Body of pancreas (tissue), 4 donors: ENCODE measurements around the gene DIAPH3. TPM values are rescaled to one million over a fixed set of nuclear protein-coding genes. Genes with fewer than 3 reads are reported as not detected.
A peak's percentile ranks its signal among the peaks of the same experiment; 100 is the strongest.

Source experiments
- ATAC-seq: fragments of 150-250 bp; one replicate; pipeline ENCODE4 v1.9.1; 2016
- DNase-seq, 4 donors: peaks; one replicate each; pipeline ENCODE4 v3.0.0-alpha.2; 2019
- H3K27ac ChIP-seq, 4 donors: fragments of 200-600 bp; sonication (generic); 1 replicate in 3 of 4; 2 replicates in 1 of 4; pipeline versions ENCODE4 v1.5.1 to v1.6.1; 2016 to 2019; ENCODE audit warnings: mild to moderate bottlenecking in 1 of 4, mixed read lengths in 1 of 4, moderate library complexity in 1 of 4
- H3K27me3 ChIP-seq, 2 donors: fragments of 200-600 bp; sonication (generic); one replicate each; pipeline ENCODE4 v1.6.0; 2016; ENCODE audit warnings: mild to moderate bottlenecking in 1 of 2
- H3K36me3 ChIP-seq, 2 donors: fragments of 200-600 bp; sonication (generic); replicated peaks in 1 of 2; 2 replicates each; pipeline ENCODE4 v1.5.1; 2016; ENCODE audit warnings: low read depth in 2 of 2; ENCODE audit not compliant: insufficient read depth in 1 of 2
- H3K4me1 ChIP-seq: fragments of 200-600 bp; sonication (generic); one replicate; pipeline ENCODE4 v1.6.0; 2016
- H3K4me3 ChIP-seq, 2 donors: fragments of 200-600 bp; sonication (generic); 1 replicate in 1 of 2; 2 replicates in 1 of 2; pipeline ENCODE4 v1.5.1; 2016 to 2019
- H3K9me3 ChIP-seq, 3 donors: fragments of 200-600 bp; sonication (generic); 1 replicate in 2 of 3; 2 replicates in 1 of 3; pipeline ENCODE4 v1.5.1; 2016
- POLR2A ChIP-seq, 3 donors: fragments of 450-650 bp; IDR thresholded peaks; one replicate each; pipeline ENCODE4 v1.6.1; 2016; ENCODE audit warnings: antibody characterized with exemption in 3 of 3, mild to moderate bottlenecking in 2 of 3
- WGBS, 2 donors: methylation state at CpG; one replicate each; pipeline ENCODE4 v1.1.5; 2017; 5-methylcytosine and 5-hydroxymethylcytosine counted together
- intact Hi-C: fragments of 100-400 bp; cut with DNase I; formaldehyde crosslinking; loops from one replicate; pipeline ENCODE4 v1.15.1; 2023
- total RNA-seq, 2 donors: library from RNA; depleted of rRNA; stranded (reverse); fragments of >200 nt; gene quantifications; one replicate each; pipeline ENCODE4 v1.1.0, GENCODE V29; 2016
- TF ChIP-seq, protein P1 (sequence below), 7 experiments: fragments of 450-650 bp in 4 of 7; fragments of 200-600 bp in 3 of 7; sonication (generic) in 3 of 7; IDR thresholded peaks; one replicate each; pipeline ENCODE4 v1.5.1; 2016 to 2019; ENCODE audit warnings: antibody characterized with exemption in 7 of 7

Gene DIAPH3
- total RNA-seq, 2 donors from 2014 or later, result 0.33 to 0.78 TPM

DNA sequence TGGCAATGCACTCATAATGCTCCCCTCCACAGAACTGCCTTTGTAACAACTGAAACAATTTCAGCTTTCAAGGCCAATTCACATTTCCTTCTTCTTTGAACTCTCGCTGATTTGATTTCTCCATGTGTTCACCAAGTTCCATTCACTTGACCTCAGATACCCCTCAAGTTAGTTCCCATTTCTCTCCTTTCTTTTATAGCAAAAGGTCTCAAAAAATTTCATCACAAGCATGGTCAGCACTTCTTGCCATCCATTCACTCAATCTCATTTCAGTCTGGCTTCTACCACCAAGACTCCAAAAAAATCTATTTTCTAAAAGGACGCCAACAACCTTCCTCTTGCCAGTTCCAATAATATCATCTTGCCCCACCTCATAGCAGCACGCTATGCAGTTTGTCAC, 135.7 kb downstream of the DIAPH3 start:
- Histone ChIP-seq H3K9me3 (no peaks in the 10 kb centered on the region), H3K27me3 (no peaks in the 10 kb centered on the region), H3K27ac (no peak overlapping the region), H3K4me1 (no peaks in the 10 kb centered on the region), H3K4me3 (no peak overlapping the region), H3K36me3 (no peaks in the 10 kb centered on the region)
- ATAC-seq (no peak), DNase-seq (no peak)
- intact Hi-C loops, result no loop called here
- TF ChIP-seq, protein P1, sequence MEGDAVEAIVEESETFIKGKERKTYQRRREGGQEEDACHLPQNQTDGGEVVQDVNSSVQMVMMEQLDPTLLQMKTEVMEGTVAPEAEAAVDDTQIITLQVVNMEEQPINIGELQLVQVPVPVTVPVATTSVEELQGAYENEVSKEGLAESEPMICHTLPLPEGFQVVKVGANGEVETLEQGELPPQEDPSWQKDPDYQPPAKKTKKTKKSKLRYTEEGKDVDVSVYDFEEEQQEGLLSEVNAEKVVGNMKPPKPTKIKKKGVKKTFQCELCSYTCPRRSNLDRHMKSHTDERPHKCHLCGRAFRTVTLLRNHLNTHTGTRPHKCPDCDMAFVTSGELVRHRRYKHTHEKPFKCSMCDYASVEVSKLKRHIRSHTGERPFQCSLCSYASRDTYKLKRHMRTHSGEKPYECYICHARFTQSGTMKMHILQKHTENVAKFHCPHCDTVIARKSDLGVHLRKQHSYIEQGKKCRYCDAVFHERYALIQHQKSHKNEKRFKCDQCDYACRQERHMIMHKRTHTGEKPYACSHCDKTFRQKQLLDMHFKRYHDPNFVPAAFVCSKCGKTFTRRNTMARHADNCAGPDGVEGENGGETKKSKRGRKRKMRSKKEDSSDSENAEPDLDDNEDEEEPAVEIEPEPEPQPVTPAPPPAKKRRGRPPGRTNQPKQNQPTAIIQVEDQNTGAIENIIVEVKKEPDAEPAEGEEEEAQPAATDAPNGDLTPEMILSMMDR (IDR thresholded peaks at IDR 0.05), result no peak
- TF ChIP-seq POLR2A (IDR thresholded peaks at IDR 0.05), result no peak
- WGBS, 2 donors, result 76 to 91% methylated on average over 3 of the region's 3 CpGs

DNA sequence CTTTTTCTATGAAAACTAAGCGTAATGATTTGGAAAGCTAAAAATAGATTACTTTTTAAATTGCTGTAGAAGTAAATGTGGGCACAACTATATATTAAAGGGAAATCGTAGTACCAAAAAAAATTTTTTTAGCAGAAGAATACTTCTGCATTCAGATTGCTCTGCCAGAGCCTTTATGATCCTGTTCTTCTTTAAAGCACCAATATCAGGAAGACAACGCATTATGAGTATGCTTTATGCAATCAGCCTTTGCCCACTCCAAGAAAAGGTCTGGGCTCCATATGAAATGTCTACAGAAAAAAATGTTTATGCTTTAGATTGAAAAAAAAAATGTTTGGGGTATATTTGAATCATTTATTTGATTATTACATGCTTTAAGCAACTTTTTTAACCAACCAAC, 137.4 kb downstream of the DIAPH3 start:
- H3K4me3 ChIP-seq, result no peak overlapping the region
- no peak for ATAC-seq
- no peaks in the 10 kb centered on the region for H3K36me3 ChIP-seq
- H3K27me3 ChIP-seq, result no peaks in the 10 kb centered on the region
- no peak for TF ChIP-seq POLR2A (IDR thresholded peaks at IDR 0.05)
- TF ChIP-seq, protein P1 (IDR thresholded peaks at IDR 0.05), result no peak
- intact Hi-C loops, result no loop called here
- 66 to 95% methylated on average over 3 of the region's 3 CpGs for WGBS, 2 donors
- no peaks in the 10 kb centered on the region for H3K4me1 ChIP-seq
- no peak for DNase-seq
- H3K27ac ChIP-seq, result no peak overlapping the region
- no peaks in the 10 kb centered on the region for H3K9me3 ChIP-seq

DNA sequence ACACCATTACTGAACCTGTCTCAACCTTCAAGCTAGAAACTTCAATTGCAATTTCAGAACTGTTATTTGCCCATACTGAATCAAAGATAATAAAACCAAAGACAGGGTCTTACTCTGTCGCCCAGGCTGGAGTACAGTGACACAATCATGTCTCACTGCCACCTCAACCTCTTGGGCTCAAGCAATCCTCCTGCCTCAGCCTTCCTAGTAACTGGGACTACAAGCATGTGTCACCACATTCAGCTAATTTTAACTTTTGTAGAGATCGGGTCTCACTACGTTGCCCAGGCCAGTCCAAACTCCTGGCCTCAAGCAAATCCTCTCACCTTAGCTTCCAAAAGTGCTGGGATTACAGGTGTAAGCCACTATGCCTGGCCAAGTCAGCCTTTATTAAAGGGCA, 143.4 kb downstream of the DIAPH3 start:
- 90 to 94% methylated on average over 3 of the region's 3 CpGs for WGBS, 2 donors

DNA sequence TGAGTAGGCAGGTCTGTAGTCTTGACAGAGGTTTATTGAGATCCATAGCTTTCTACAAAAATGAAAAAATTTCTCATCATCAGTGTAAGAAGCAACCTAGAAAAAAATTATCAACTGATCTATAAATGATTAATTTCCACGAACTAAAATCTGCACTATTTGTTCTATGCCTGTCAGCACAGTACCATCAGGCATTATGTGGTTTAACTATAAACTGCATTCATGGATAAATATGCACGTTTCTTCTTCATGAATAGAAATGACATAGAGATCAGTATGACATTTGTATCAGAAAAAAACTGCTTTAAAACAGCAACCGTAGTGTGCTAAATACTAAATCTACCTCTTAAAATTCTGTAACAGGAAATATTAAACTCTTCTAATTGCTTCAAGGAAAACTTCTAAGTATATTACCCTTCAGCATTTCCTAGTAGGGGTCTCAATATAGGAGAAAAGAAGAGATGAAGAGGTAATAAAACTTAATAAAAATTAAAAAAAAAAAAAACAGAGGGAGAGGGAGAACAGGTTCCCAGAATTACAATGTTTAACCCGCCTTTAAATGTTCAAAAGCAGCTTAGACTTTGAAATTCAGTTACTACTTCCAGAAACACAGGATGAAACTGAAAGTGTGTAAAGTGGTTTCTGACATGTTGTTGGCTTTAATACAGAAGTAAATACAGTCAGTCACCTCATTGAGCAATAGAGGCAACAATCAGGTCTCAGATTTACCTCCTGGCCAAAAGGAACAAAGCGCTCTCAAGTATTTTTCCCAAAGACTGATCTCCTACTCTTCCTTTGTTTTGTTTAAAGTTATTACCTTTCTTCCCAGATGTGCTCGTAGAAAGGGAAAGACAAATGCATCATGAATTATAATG, 144.4 kb downstream of the DIAPH3 start:
- no peaks in the 10 kb centered on the region for H3K36me3 ChIP-seq
- intact Hi-C loops, result no loop called here
- 21 to 27% methylated on average over 6 of the region's 6 CpGs for WGBS, 2 donors
- H3K9me3 ChIP-seq, result no peaks in the 10 kb centered on the region
- TF ChIP-seq POLR2A (IDR thresholded peaks at IDR 0.05), result no peak
- TF ChIP-seq, protein P1 (IDR thresholded peaks at IDR 0.05), result no peak
- peak overlapping the region in 3 of 4 donors; percentile 0 to 70 (median 29) for H3K27ac ChIP-seq
- ATAC-seq (peak; percentile 90), DNase-seq (no peak)
- peaks cover 15% of the 10 kb centered on the region for H3K4me1 ChIP-seq
- H3K4me3 ChIP-seq, result no peak overlapping the region
- H3K27me3 ChIP-seq, result no peaks in the 10 kb centered on the region

More for the DNA sequence above, 143.4 kb downstream of the DIAPH3 start:
- H3K27me3 ChIP-seq, result no peaks in the 10 kb centered on the region
- H3K4me3 ChIP-seq, result no peak overlapping the region
- DNase-seq, result no peak
- H3K27ac ChIP-seq, result peak overlapping the region in 1 of 4 donors; percentile 70
- no peaks in the 10 kb centered on the region for H3K9me3 ChIP-seq
- intact Hi-C loops, result no loop called here
- TF ChIP-seq, protein P1 (IDR thresholded peaks at IDR 0.05), result no peak
- no peak for TF ChIP-seq POLR2A (IDR thresholded peaks at IDR 0.05)
- H3K36me3 ChIP-seq, result no peaks in the 10 kb centered on the region
- peaks cover 15% of the 10 kb centered on the region for H3K4me1 ChIP-seq
- no peak for ATAC-seq

DNA sequence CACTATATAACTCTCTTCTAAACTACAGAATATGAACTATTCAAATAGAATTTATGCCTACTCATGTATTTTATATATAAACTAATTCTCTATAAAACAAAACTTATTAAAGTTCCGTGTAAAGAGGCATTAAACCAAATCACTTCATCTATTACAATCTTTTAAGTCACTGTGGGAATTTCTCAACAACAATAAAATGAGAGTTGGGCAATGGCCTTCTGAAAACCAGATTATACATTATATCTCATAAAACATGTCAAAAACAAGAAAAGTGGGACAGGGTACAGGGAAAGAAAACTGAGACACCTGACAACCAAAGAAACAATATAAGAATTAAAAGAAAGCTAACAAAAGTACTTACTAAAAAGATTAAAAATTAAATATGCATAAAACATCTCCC, 145.2 kb downstream of the DIAPH3 start:
- WGBS, 2 donors, result 53 to 71% methylated on average over 1 of the region's 1 CpG
- intact Hi-C loops, result no loop called here
- Histone ChIP-seq H3K4me1 (peaks cover 15% of the 10 kb centered on the region), H3K36me3 (no peaks in the 10 kb centered on the region), H3K9me3 (no peaks in the 10 kb centered on the region), H3K27me3 (no peaks in the 10 kb centered on the region), H3K4me3 (no peak overlapping the region), H3K27ac (no peak overlapping the region)
- DNase-seq, result no peak
- ATAC-seq, result no peak
- TF ChIP-seq, protein P1 (IDR thresholded peaks at IDR 0.05), result no peak
- no peak for TF ChIP-seq POLR2A (IDR thresholded peaks at IDR 0.05)
